Neuronal stem cell (in vitro differentiated cells): ENCODE measurements around the gene SMYD5.

Experiments used
- DNase-seq: peaks from one replicate; pipeline ENCODE4 v3.0.0-alpha.2; 2013; ENCODE audit warnings: low spot score
- H2AFZ ChIP-seq: one replicate; pipeline ENCODE4 v1.6.1; 2013; ENCODE audit warnings: mild to moderate bottlenecking, low read length, inconsistent platforms
- H2AK5ac ChIP-seq: 2 replicates; pipeline ENCODE4 v1.6.1; 2013; ENCODE audit warnings: low read depth, mild to moderate bottlenecking, inconsistent platforms, low read length, moderate library complexity, mixed read lengths
- H2BK120ac ChIP-seq: 2 replicates; pipeline ENCODE4 v1.6.1; 2013; ENCODE audit warnings: low read depth, mild to moderate bottlenecking, inconsistent platforms, low read length, moderate library complexity, mixed read lengths
- H2BK12ac ChIP-seq: one replicate; pipeline ENCODE4 v1.6.1; 2013; ENCODE audit warnings: low read length, inconsistent platforms
- H2BK15ac ChIP-seq: 2 replicates; pipeline ENCODE4 v1.6.1; 2013; ENCODE audit warnings: mild to moderate bottlenecking, low read length, inconsistent platforms, mixed read lengths
- H2BK5ac ChIP-seq: one replicate; pipeline ENCODE4 v1.6.1; 2013; ENCODE audit warnings: inconsistent platforms, mild to moderate bottlenecking, low read length, moderate library complexity
- H3K14ac ChIP-seq: one replicate; pipeline ENCODE4 v1.6.1; 2013; ENCODE audit warnings: low read length, inconsistent platforms
- H3K18ac ChIP-seq: 2 replicates; pipeline ENCODE4 v1.6.1; 2013; ENCODE audit warnings: low read length, inconsistent platforms
- H3K23ac ChIP-seq: 2 replicates; pipeline ENCODE4 v1.6.1; 2013; ENCODE audit warnings: low read depth, mild to moderate bottlenecking, mixed read lengths, low read length, inconsistent platforms; ENCODE audit not compliant: poor library complexity
- H3K27ac ChIP-seq: replicated peaks from 3 replicates; pipeline ENCODE4 v1.5.1; 2013; ENCODE audit warnings: low read length, inconsistent platforms
- H3K27me3 ChIP-seq, 3 experiments: 2 replicates each; pipeline ENCODE4 v1.6.1; 2013; ENCODE audit warnings: low read length in 3 of 3, mild to moderate bottlenecking in 2 of 3, inconsistent platforms in 1 of 3, low read depth in 1 of 3, mixed read lengths in 1 of 3, moderate library complexity in 1 of 3; ENCODE audit not compliant: control insufficient read depth in 3 of 3, insufficient read depth in 3 of 3
- H3K36me3 ChIP-seq, 2 donors: replicated peaks in 1 of 2; 2 replicates each; pipeline ENCODE4 v1.6.1; 2013; ENCODE audit warnings: low read length in 2 of 2; ENCODE audit not compliant: control insufficient read depth in 2 of 2, insufficient read depth in 2 of 2
- H3K4ac ChIP-seq: 2 replicates; pipeline ENCODE4 v1.6.1; 2013; ENCODE audit warnings: inconsistent platforms, mild to moderate bottlenecking, low read length, moderate library complexity
- H3K4me1 ChIP-seq, 2 donors: 1 replicate in 1 of 2; 2 replicates in 1 of 2; pipeline ENCODE4 v1.6.1; 2013; ENCODE audit warnings: low read length in 2 of 2, low read depth in 1 of 2; ENCODE audit not compliant: control insufficient read depth in 2 of 2, insufficient read depth in 1 of 2
- H3K4me2 ChIP-seq: one replicate; pipeline ENCODE4 v1.6.1; 2013; ENCODE audit warnings: mild to moderate bottlenecking, low read length, inconsistent platforms; ENCODE audit not compliant: insufficient read depth, poor library complexity, severe bottlenecking
- H3K4me3 ChIP-seq, 2 donors: 2 replicates each; pipeline ENCODE4 v1.5.1; 2013; ENCODE audit warnings: low read length in 2 of 2, mild to moderate bottlenecking in 2 of 2, inconsistent platforms in 1 of 2, moderate library complexity in 1 of 2
- H3K79me1 ChIP-seq: one replicate; pipeline ENCODE4 v1.6.1; 2013; ENCODE audit warnings: low read depth, mild to moderate bottlenecking, inconsistent platforms, low read length, moderate library complexity
- H3K9ac ChIP-seq: one replicate; pipeline ENCODE4 v1.6.1; 2013; ENCODE audit warnings: mild to moderate bottlenecking, low read depth, low read length, inconsistent platforms; ENCODE audit not compliant: poor library complexity
- H3K9me3 ChIP-seq, 2 donors: replicated peaks in 1 of 2; 2 replicates each; pipeline versions ENCODE3 to v1.6.1; 2013; ENCODE audit warnings: low read length in 2 of 2, mild to moderate bottlenecking in 2 of 2, inconsistent platforms in 1 of 2, low read depth in 1 of 2, mixed read lengths in 1 of 2, moderate library complexity in 1 of 2; ENCODE audit not compliant: control insufficient read depth in 2 of 2, insufficient read depth in 1 of 2
- H4K8ac ChIP-seq: one replicate; pipeline ENCODE4 v1.6.1; 2013; ENCODE audit warnings: low read depth, mild to moderate bottlenecking, inconsistent platforms, low read length, moderate library complexity
- H4K91ac ChIP-seq: one replicate; pipeline ENCODE4 v1.6.1; 2013; ENCODE audit warnings: low read length, low read depth, mild to moderate bottlenecking, inconsistent platforms; ENCODE audit not compliant: poor library complexity
- WGBS, 2 donors: extraction: QIAGEN DNeasy Blood & Tissue Kit; methylation state at CpG; one replicate each; pipeline ENCODE4 v1.1.7; 2013; ENCODE audit warnings: missing lambda C conversion rate in 2 of 2, mixed read lengths in 1 of 2; ENCODE audit not compliant: insufficient read length in 2 of 2, insufficient replicate concordance in 1 of 2; ENCODE audit errors: extremely low coverage in 2 of 2; 5-methylcytosine and 5-hydroxymethylcytosine counted together

SMYD5 gene

DNA sequence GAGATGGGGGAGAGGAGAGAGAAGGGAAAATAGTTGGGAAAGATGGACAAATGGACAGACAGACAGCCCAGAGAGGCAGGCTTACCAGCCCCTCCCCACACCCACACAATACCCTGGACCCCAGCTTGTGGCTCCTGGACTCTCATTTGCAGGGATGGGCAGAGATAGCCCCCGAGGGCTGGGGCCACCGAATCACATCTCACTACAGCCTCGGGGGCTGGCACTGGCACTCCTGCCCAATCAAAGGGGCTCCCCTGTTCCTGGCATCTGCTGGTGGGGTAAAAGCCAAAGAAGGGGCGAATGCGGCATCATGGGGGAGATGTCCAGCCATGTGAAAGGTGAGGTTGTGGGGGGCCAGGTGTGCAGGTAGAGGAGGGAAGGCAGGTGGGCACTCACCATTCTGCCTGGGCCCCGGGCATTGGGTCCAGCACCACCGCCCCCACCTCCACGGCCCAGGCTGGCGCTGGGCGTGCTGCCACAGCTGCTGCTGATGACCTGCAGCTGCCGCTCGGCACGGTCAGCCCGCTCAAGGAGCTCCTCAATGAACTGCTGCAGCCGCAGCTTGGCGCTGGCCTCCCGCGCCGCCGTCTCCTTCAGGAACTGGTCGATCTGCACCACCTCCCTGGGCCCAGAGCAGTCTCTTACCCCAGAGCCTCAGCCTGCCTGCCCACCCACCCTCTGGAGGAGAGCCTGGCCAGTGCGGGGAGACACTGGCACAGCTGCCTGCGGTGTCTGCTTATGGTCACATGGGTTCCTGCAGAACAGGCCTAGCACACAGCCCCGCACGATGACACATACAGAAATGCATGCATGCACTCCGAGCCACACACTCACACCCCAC, 52.2 kb downstream of the SMYD5 start:
- H3K18ac ChIP-seq, result no peak overlapping the region
- DNase-seq, result no peak
- peak overlapping the region; percentile 46 for H3K23ac ChIP-seq
- WGBS, 2 donors, result no CpG with 5 or more reads among the region's 26 CpGs
- no peak overlapping the region for H3K9ac ChIP-seq
- no peak overlapping the region for H2BK15ac ChIP-seq
- H4K91ac ChIP-seq, result no peak overlapping the region
- H2BK120ac ChIP-seq, result no peak overlapping the region
- H3K4ac ChIP-seq, result no peak overlapping the region
- no peak overlapping the region for H3K4me2 ChIP-seq
- H3K27ac ChIP-seq, result no peak overlapping the region
- H2BK12ac ChIP-seq, result no peak overlapping the region
- peaks cover 0 to 7% of the 10 kb centered on the region in 2 donors for H3K4me1 ChIP-seq
- H3K79me1 ChIP-seq, result peaks cover 7% of the 10 kb centered on the region
- no peak overlapping the region for H4K8ac ChIP-seq
- H3K9me3 ChIP-seq, result no peaks in the 10 kb centered on the region
- no peak overlapping the region for H2AK5ac ChIP-seq
- H3K4me3 ChIP-seq, result no peak overlapping the region
- peak overlapping the region; percentile 31 for H3K14ac ChIP-seq
- H2AFZ ChIP-seq, result no peak overlapping the region
- H2BK5ac ChIP-seq, result no peak overlapping the region
- H3K27me3 ChIP-seq, result peaks cover 0 to 29% (median 8%) of the 10 kb centered on the region in 3 experiments
- peaks cover 3% of the 10 kb centered on the region in 2 donors for H3K36me3 ChIP-seq

DNA sequence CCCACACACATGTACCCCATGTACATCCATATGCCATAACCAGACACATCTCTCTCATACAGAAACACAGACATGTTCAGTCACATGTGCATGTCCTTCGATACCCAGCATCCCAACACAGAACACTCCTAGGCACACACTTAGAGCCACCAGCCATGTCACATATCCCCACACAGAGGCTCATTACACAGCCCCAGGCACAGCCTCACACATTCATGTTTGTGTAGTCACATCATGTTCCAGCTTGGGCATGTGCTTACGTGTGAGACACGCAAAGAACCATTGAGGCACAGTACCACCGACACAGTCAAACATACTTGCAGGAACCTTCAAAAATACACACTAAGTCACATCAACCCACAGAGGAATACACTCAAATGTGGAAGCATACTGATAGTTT, 53.0 kb downstream of the SMYD5 start:
- H3K4me2 ChIP-seq, result no peak overlapping the region
- H2BK5ac ChIP-seq, result no peak overlapping the region
- no peak overlapping the region for H3K4ac ChIP-seq
- DNase-seq, result no peak
- no peak overlapping the region for H3K9ac ChIP-seq
- H2AFZ ChIP-seq, result no peak overlapping the region
- H3K79me1 ChIP-seq, result peaks cover 7% of the 10 kb centered on the region
- no peak overlapping the region for H4K8ac ChIP-seq
- H3K9me3 ChIP-seq, result no peaks in the 10 kb centered on the region
- no peak overlapping the region for H3K27ac ChIP-seq
- no peak overlapping the region for H2BK15ac ChIP-seq
- peaks cover 0 to 8% of the 10 kb centered on the region in 2 donors for H3K4me1 ChIP-seq
- peaks cover 3% of the 10 kb centered on the region in 2 donors for H3K36me3 ChIP-seq
- H3K23ac ChIP-seq, result no peak overlapping the region
- WGBS, 2 donors, result no CpG with 5 or more reads among the region's 4 CpGs
- no peak overlapping the region for H2BK120ac ChIP-seq
- no peak overlapping the region for H4K91ac ChIP-seq
- no peak overlapping the region for H3K4me3 ChIP-seq
- no peak overlapping the region for H3K14ac ChIP-seq
- H2AK5ac ChIP-seq, result no peak overlapping the region
- no peak overlapping the region for H3K18ac ChIP-seq
- no peak overlapping the region for H2BK12ac ChIP-seq
- H3K27me3 ChIP-seq, result peaks cover 0 to 29% (median 8%) of the 10 kb centered on the region in 3 experiments

DNA sequence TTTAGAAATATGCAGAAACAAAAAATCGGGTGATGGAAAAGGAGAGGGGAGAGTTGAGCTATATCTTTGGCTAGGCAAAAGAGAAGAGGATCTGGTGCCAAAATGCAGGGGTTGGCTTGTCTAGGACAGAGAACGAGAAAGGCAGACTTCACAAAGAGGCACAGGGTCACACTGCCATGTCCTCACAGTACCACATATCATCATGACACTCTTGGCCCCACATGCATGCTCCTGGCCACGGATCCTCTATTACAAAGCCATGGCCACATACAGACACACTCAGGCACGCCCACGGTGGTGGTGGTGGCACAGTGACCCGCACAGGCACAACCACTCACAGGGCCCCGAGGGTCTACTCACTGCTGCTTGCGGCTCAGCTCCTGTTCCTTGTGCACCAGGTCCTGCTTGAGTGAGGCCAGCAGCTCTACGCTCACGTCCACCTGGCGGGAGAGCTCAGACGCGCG, 54.4 kb downstream of the SMYD5 start:
- Histone ChIP-seq H3K27ac (no peak overlapping the region), H2BK15ac (peak overlapping the region; percentile 69), H3K4me2 (peak overlapping the region; percentile 84), H3K9me3 (peaks cover 0 to under 1% of the 10 kb centered on the region in 2 donors), H3K4me1 (peaks cover 0 to 16% of the 10 kb centered on the region in 2 donors), H2AK5ac (peak overlapping the region; percentile 61), H3K79me1 (peaks cover 7% of the 10 kb centered on the region), H2BK12ac (no peak overlapping the region), H3K14ac (no peak overlapping the region), H2AFZ (no peak overlapping the region), H3K27me3 (peaks cover 0 to 29% (median 8%) of the 10 kb centered on the region in 3 experiments), H3K18ac (peak overlapping the region; percentile 88), H3K4me3 (peak overlapping the region in 1 of 2 donors; percentile 70), H3K9ac (peak overlapping the region; percentile 79), H3K36me3 (peaks cover 0 to 3% of the 10 kb centered on the region in 2 donors), H2BK5ac (no peak overlapping the region), H3K4ac (peak overlapping the region; percentile 10), H2BK120ac (peak overlapping the region; percentile 88), H4K8ac (no peak overlapping the region), H4K91ac (no peak overlapping the region), H3K23ac (peak overlapping the region; percentile 95)
- WGBS, 2 donors, result no CpG with 5 or more reads among the region's 14 CpGs
- DNase-seq, result no peak
